HepG2 (cell line): ENCODE data around the gene C1orf159. TPM values are rescaled to one million over a fixed set of nuclear protein-coding genes. Genes with fewer than 3 reads are reported as not detected.

Experiments used
- ATAC-seq: fragments of 200-7000 bp; cut with Tn5 transposase; 3 replicates; pipeline ENCODE4 v1.9.1; 2020; ENCODE audit warnings: mild to moderate bottlenecking, moderate library complexity
- BruUV-seq: library from RNA; stranded (reverse); fragments of 400-500 nt; replicated peaks from 2 replicates; lab custom pipeline; 2021; lab: Mats Ljungman, UMichigan
- CTCF ChIA-PET: fragments of 300-600 bp; formaldehyde crosslinking; extraction: SDS; loops from one replicate; lab custom pipeline; 2021; ENCODE audit warnings: low total read pairs, inconsistent platforms, low intra/inter-chr PET ratio; lab: Yijun Ruan, JAX
- POLR2A ChIA-PET: fragments of 350-600 bp; sonication (Branson Sonifier 250); formaldehyde crosslinking; loops from one replicate; lab custom pipeline; 2020; ENCODE audit warnings: antibody characterized with exemption, inconsistent platforms; lab: Yijun Ruan, JAX
- DNase-seq: peaks from one replicate; pipeline ENCODE4 v3.0.0-alpha.2; 2015; ENCODE audit warnings: low spot score
- FAIRE-seq: peaks from 3 replicates; lab custom pipeline; 2011; peaks lifted over from hg19 to GRCh38; lab: Jason Lieb, UNC
- H2AFZ ChIP-seq: one replicate; pipeline ENCODE4 v1.6.1; 2011; ENCODE audit warnings: low read length, inconsistent platforms
- H3K27ac ChIP-seq: fragments of 300-600 bp; 3 replicates; pipeline ENCODE4 v1.8.0; 2011; ENCODE audit warnings: mixed run types, mild to moderate bottlenecking, mixed read lengths, low read length, inconsistent platforms; ENCODE audit not compliant: insufficient read depth; ENCODE audit errors: extremely low read length
- H3K27me3 ChIP-seq, 2 experiments: fragments of 200-600 bp in 1 of 2; 2 replicates in 1 of 2; 3 replicates in 1 of 2; pipeline versions ENCODE4 v1.6.0 to v1.8.0; 2011; ENCODE audit warnings: low read length in 2 of 2, mild to moderate bottlenecking in 2 of 2, moderate library complexity in 2 of 2, inconsistent platforms in 1 of 2; ENCODE audit not compliant: insufficient read depth in 2 of 2, control insufficient read depth in 1 of 2
- H3K36me3 ChIP-seq, 2 experiments: fragments of 200-600 bp in 1 of 2; replicated peaks in 1 of 2; 2 replicates in 1 of 2; 3 replicates in 1 of 2; pipeline versions ENCODE4 v1.5.1 to v1.8.0; 2011; ENCODE audit warnings: low read length in 2 of 2, inconsistent platforms in 1 of 2; ENCODE audit not compliant: insufficient read depth in 2 of 2, control insufficient read depth in 1 of 2
- H3K4me1 ChIP-seq: 2 replicates; pipeline ENCODE4 v1.5.1; 2012; ENCODE audit warnings: low read length, inconsistent platforms; ENCODE audit not compliant: insufficient read depth
- H3K4me2 ChIP-seq: 2 replicates; pipeline ENCODE4 v1.6.0; 2011; ENCODE audit warnings: low read depth, low read length, inconsistent platforms
- H3K4me3 ChIP-seq, 3 experiments: fragments of 200-600 bp in 1 of 3; sonication (generic), shearing (Covaris generic) in 1 of 3; replicated peaks in 1 of 3; 2 replicates each; pipeline ENCODE4 v1.5.1; 2011 to 2016; ENCODE audit warnings: low read length in 3 of 3, inconsistent platforms in 2 of 3, low read depth in 2 of 3, mild to moderate bottlenecking in 2 of 3, control low read depth in 1 of 3, mixed read lengths in 1 of 3; ENCODE audit not compliant: insufficient read depth in 1 of 3
- H3K79me2 ChIP-seq: one replicate; pipeline ENCODE4 v1.6.1; 2011; ENCODE audit warnings: low read length, inconsistent platforms; ENCODE audit not compliant: insufficient read depth
- H3K9ac ChIP-seq: 2 replicates; pipeline ENCODE4 v1.6.0; 2011; ENCODE audit warnings: mild to moderate bottlenecking, low read depth, low read length, inconsistent platforms; ENCODE audit not compliant: insufficient read depth
- H3K9me3 ChIP-seq: 2 replicates; pipeline ENCODE4 v1.5.1; 2012; ENCODE audit warnings: mild to moderate bottlenecking, low read length
- H4K20me1 ChIP-seq: 2 replicates; pipeline ENCODE4 v1.6.0; 2011; ENCODE audit warnings: inconsistent platforms, mild to moderate bottlenecking, low read length, moderate library complexity; ENCODE audit not compliant: insufficient read depth
- DNMT1 ChIP-seq: sonication (generic); formaldehyde crosslinking; IDR thresholded peaks from 2 replicates; pipeline ENCODE4 v1.5.1; 2020; ENCODE audit warnings: mild to moderate bottlenecking, missing genetic modification reagents
- KMT2A ChIP-seq: sonication (generic); formaldehyde crosslinking; IDR thresholded peaks from 2 replicates; pipeline ENCODE4 v1.4.0; 2020; ENCODE audit warnings: missing genetic modification reagents
- PHB2 ChIP-seq: fragments of 450-650 bp; IDR thresholded peaks from 2 replicates; pipeline ENCODE4 v1.6.1; 2018; ENCODE audit not compliant: partially characterized antibody
- PHF21A ChIP-seq: sonication (generic); formaldehyde crosslinking; IDR thresholded peaks from 2 replicates; pipeline ENCODE4 v1.5.0; 2020; ENCODE audit warnings: mild to moderate bottlenecking, missing genetic modification reagents
- PHF5A ChIP-seq: IDR thresholded peaks from one replicate; pipeline ENCODE4 v1.6.1; 2018; ENCODE audit warnings: low read depth, missing genetic modification reagents; ENCODE audit not compliant: unreplicated experiment
- ZBTB7B ChIP-seq: sonication (generic); formaldehyde crosslinking; IDR thresholded peaks from 2 replicates; pipeline ENCODE4 v1.4.0; 2020; ENCODE audit warnings: missing genetic modification reagents
- WGBS: methylation state at CpG from one replicate; pipeline ENCODE4 v1.1.6; 2017; ENCODE audit warnings: low lambda C conversion rate; 5-methylcytosine and 5-hydroxymethylcytosine counted together
- in situ Hi-C: cut with HindIII; loops from 2 replicates; pipeline ENCODE4 v1.10.0; 2017; ENCODE audit warnings: low pct_unique_long_range_greater_than_20kb; ENCODE audit not compliant: extremely low pct_ligation_motif_present
- intact Hi-C: fragments of 100-400 bp; cut with micrococcal nuclease; formaldehyde crosslinking; loops from one replicate; pipeline ENCODE4 v1.10.0; 2022; ENCODE audit not compliant: unreplicated experiment
- polyA plus RNA-seq, 8 experiments: library from polyadenylated mRNA; depleted of rRNA in 3 of 8; stranded (reverse) in 7 of 8; unstranded in 1 of 8; fragments of >200 nt; fragmentation: Illumina TruSeq in 4 of 8; extraction: Trizol in 4 of 8; gene quantifications; 2 replicates each; pipeline versions ENCODE4 v1.2.1 to v1.2.3, GENCODE V29; 2011 to 2016; ENCODE audit warnings: low read depth in 4 of 8, missing spikeins in 1 of 8, mixed read lengths in 1 of 8; ENCODE audit not compliant: insufficient read depth in 1 of 8
- total RNA-seq, 5 experiments: library from RNA; depleted of rRNA; stranded (reverse); fragments of >200 nt; fragmentation: Illumina TruSeq; extraction: Trizol; gene quantifications; 2 replicates each; pipeline ENCODE4 v1.2.3, GENCODE V29; 2016; ENCODE audit warnings: low read depth in 1 of 5
- TF ChIP-seq, protein P1 (sequence below): sonication (generic); formaldehyde crosslinking; IDR thresholded peaks from 2 replicates; pipeline ENCODE4 v1.5.0; 2020; ENCODE audit warnings: missing genetic modification reagents
- TF ChIP-seq, protein P2 (sequence below), 2 experiments: IDR thresholded peaks; 2 replicates each; pipeline ENCODE4 v1.6.1; 2011 to 2012; ENCODE audit warnings: low read length in 2 of 2, borderline replicate concordance in 1 of 2, low read depth in 1 of 2, mild to moderate bottlenecking in 1 of 2, moderate library complexity in 1 of 2
- TF ChIP-seq, protein P3 (sequence below): sonication (generic); formaldehyde crosslinking; conservative IDR thresholded peaks from 2 replicates; pipeline ENCODE4 v1.8.0; 2022; ENCODE audit warnings: low read depth, missing genetic modification reagents
- TF ChIP-seq, protein P4 (sequence below): sonication (generic); formaldehyde crosslinking; IDR thresholded peaks from 2 replicates; pipeline ENCODE4 v1.5.0; 2020; ENCODE audit warnings: mild to moderate bottlenecking, low read depth, missing genetic modification reagents, borderline replicate concordance
- TF ChIP-seq, protein P5 (sequence below): sonication (generic); formaldehyde crosslinking; IDR thresholded peaks from 2 replicates; pipeline ENCODE4 v1.9.0; 2021; ENCODE audit warnings: mild to moderate bottlenecking, missing genetic modification reagents

C1orf159 gene
- total and polyA plus RNA-seq, 2 of the 13 experiments (the other 11 are each of a cell fraction or from before 2014, with no cell fraction given): 3.8 to 6.7 TPM

DNA sequence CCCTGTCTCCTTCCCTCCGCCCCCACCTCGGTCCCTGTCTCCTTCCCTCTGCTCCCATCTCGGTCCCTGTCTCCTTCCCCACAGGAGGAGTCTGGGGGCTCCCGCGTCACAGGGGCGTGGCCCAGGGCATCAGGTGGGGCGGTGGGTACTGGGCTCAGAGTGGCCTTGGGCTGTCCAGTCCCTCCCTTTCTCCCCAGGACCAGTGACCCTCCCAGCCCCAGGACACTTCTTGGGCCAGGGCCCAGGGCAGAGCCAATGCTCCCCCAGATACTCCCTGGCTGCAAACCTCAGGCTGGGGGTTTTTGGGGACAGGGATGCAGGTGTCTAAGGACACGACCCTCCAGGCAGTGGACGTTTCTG is 35.0 kb downstream of the C1orf159 start:
- ChIA-PET CTCF (no interaction called here), POLR2A (no interaction called here)
- no peak overlapping the region for H3K9ac ChIP-seq
- no peak overlapping the region for H3K4me3 ChIP-seq
- no peak for DNase-seq
- no peak overlapping the region for H2AFZ ChIP-seq
- in situ Hi-C loops (no loop called here), intact Hi-C loops (no loop called here)
- H4K20me1 ChIP-seq: no peaks in the 10 kb centered on the region
- ATAC-seq: no peak
- H3K9me3 ChIP-seq: no peaks in the 10 kb centered on the region
- WGBS: 89% methylated on average over 7 of the region's 9 CpGs
- H3K4me1 ChIP-seq: peaks cover 14% of the 10 kb centered on the region
- H3K79me2 ChIP-seq: no peaks in the 10 kb centered on the region
- no peaks in the 10 kb centered on the region for H3K36me3 ChIP-seq
- no peak overlapping the region for H3K27ac ChIP-seq
- H3K27me3 ChIP-seq: no peaks in the 10 kb centered on the region
- no peak overlapping the region for H3K4me2 ChIP-seq
- no TSS peak for BruUV-seq
- FAIRE-seq: no peak
- TF ChIP-seq, protein P1, sequence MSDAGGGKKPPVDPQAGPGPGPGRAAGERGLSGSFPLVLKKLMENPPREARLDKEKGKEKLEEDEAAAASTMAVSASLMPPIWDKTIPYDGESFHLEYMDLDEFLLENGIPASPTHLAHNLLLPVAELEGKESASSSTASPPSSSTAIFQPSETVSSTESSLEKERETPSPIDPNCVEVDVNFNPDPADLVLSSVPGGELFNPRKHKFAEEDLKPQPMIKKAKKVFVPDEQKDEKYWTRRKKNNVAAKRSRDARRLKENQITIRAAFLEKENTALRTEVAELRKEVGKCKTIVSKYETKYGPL (CRISPR knock-in tag): no peak
- no peak for TF ChIP-seq DNMT1
- TF ChIP-seq, protein P2, sequence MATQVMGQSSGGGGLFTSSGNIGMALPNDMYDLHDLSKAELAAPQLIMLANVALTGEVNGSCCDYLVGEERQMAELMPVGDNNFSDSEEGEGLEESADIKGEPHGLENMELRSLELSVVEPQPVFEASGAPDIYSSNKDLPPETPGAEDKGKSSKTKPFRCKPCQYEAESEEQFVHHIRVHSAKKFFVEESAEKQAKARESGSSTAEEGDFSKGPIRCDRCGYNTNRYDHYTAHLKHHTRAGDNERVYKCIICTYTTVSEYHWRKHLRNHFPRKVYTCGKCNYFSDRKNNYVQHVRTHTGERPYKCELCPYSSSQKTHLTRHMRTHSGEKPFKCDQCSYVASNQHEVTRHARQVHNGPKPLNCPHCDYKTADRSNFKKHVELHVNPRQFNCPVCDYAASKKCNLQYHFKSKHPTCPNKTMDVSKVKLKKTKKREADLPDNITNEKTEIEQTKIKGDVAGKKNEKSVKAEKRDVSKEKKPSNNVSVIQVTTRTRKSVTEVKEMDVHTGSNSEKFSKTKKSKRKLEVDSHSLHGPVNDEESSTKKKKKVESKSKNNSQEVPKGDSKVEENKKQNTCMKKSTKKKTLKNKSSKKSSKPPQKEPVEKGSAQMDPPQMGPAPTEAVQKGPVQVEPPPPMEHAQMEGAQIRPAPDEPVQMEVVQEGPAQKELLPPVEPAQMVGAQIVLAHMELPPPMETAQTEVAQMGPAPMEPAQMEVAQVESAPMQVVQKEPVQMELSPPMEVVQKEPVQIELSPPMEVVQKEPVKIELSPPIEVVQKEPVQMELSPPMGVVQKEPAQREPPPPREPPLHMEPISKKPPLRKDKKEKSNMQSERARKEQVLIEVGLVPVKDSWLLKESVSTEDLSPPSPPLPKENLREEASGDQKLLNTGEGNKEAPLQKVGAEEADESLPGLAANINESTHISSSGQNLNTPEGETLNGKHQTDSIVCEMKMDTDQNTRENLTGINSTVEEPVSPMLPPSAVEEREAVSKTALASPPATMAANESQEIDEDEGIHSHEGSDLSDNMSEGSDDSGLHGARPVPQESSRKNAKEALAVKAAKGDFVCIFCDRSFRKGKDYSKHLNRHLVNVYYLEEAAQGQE (IDR thresholded peaks at IDR 0.05; ENCODE audit: borderline replicate concordance in 1 of 2, low read depth in 1 of 2, low read length in 2 of 2): no peak
- TF ChIP-seq, protein P3, sequence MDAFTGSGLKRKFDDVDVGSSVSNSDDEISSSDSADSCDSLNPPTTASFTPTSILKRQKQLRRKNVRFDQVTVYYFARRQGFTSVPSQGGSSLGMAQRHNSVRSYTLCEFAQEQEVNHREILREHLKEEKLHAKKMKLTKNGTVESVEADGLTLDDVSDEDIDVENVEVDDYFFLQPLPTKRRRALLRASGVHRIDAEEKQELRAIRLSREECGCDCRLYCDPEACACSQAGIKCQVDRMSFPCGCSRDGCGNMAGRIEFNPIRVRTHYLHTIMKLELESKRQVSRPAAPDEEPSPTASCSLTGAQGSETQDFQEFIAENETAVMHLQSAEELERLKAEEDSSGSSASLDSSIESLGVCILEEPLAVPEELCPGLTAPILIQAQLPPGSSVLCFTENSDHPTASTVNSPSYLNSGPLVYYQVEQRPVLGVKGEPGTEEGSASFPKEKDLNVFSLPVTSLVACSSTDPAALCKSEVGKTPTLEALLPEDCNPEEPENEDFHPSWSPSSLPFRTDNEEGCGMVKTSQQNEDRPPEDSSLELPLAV (CRISPR knock-in tag): no peak
- no peak for TF ChIP-seq PHF21A (CRISPR knock-in tag)
- TF ChIP-seq PHF5A: no peak
- no peak for TF ChIP-seq KMT2A (CRISPR knock-in tag)
- TF ChIP-seq ZBTB7B (CRISPR knock-in tag): no peak
- TF ChIP-seq, protein P4, sequence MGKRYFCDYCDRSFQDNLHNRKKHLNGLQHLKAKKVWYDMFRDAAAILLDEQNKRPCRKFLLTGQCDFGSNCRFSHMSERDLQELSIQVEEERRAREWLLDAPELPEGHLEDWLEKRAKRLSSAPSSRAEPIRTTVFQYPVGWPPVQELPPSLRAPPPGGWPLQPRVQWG (CRISPR knock-in tag): no peak
- no peak for TF ChIP-seq PHB2
- TF ChIP-seq, protein P5, sequence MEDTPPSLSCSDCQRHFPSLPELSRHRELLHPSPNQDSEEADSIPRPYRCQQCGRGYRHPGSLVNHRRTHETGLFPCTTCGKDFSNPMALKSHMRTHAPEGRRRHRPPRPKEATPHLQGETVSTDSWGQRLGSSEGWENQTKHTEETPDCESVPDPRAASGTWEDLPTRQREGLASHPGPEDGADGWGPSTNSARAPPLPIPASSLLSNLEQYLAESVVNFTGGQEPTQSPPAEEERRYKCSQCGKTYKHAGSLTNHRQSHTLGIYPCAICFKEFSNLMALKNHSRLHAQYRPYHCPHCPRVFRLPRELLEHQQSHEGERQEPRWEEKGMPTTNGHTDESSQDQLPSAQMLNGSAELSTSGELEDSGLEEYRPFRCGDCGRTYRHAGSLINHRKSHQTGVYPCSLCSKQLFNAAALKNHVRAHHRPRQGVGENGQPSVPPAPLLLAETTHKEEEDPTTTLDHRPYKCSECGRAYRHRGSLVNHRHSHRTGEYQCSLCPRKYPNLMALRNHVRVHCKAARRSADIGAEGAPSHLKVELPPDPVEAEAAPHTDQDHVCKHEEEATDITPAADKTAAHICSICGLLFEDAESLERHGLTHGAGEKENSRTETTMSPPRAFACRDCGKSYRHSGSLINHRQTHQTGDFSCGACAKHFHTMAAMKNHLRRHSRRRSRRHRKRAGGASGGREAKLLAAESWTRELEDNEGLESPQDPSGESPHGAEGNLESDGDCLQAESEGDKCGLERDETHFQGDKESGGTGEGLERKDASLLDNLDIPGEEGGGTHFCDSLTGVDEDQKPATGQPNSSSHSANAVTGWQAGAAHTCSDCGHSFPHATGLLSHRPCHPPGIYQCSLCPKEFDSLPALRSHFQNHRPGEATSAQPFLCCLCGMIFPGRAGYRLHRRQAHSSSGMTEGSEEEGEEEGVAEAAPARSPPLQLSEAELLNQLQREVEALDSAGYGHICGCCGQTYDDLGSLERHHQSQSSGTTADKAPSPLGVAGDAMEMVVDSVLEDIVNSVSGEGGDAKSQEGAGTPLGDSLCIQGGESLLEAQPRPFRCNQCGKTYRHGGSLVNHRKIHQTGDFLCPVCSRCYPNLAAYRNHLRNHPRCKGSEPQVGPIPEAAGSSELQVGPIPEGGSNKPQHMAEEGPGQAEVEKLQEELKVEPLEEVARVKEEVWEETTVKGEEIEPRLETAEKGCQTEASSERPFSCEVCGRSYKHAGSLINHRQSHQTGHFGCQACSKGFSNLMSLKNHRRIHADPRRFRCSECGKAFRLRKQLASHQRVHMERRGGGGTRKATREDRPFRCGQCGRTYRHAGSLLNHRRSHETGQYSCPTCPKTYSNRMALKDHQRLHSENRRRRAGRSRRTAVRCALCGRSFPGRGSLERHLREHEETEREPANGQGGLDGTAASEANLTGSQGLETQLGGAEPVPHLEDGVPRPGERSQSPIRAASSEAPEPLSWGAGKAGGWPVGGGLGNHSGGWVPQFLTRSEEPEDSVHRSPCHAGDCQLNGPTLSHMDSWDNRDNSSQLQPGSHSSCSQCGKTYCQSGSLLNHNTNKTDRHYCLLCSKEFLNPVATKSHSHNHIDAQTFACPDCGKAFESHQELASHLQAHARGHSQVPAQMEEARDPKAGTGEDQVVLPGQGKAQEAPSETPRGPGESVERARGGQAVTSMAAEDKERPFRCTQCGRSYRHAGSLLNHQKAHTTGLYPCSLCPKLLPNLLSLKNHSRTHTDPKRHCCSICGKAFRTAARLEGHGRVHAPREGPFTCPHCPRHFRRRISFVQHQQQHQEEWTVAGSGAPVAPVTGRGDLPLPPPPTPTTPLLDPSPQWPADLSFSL (CRISPR knock-in tag): no peak
